CD14-positive monocyte (primary cell): Measurements from ENCODE around the gene EML6. TPM values are rescaled to one million over a fixed set of nuclear protein-coding genes. Genes with fewer than 3 reads are reported as not detected.

Experiments used
- DNase-seq, 3 donors: peaks; one replicate each; pipeline ENCODE4 v3.0.0-alpha.2; 2011 to 2022
- H2AFZ ChIP-seq: 2 replicates; pipeline ENCODE4 v1.6.0; 2012; ENCODE audit warnings: mild to moderate bottlenecking, low read depth, low read length, inconsistent platforms; ENCODE audit not compliant: insufficient read depth, poor library complexity, severe bottlenecking
- H3K27ac ChIP-seq, 2 donors: 1 replicate in 1 of 2; 2 replicates in 1 of 2; pipeline ENCODE4 v1.5.1; 2012 to 2013; ENCODE audit warnings: low read length in 2 of 2, control low read depth in 1 of 2, inconsistent platforms in 1 of 2, low read depth in 1 of 2, mild to moderate bottlenecking in 1 of 2
- H3K27me3 ChIP-seq, 2 donors: one replicate each; pipeline versions ENCODE4 v1.6.0 to v1.6.1; 2011 to 2013; ENCODE audit warnings: low read length in 2 of 2; ENCODE audit not compliant: control insufficient read depth in 2 of 2, insufficient read depth in 2 of 2
- H3K36me3 ChIP-seq, 2 donors: replicated peaks in 1 of 2; 1 replicate in 1 of 2; 2 replicates in 1 of 2; pipeline versions ENCODE4 v1.5.1 to v1.6.1; 2012 to 2013; ENCODE audit warnings: low read length in 2 of 2, control low read depth in 1 of 2, inconsistent platforms in 1 of 2, mild to moderate bottlenecking in 1 of 2; ENCODE audit not compliant: insufficient read depth in 2 of 2, control insufficient read depth in 1 of 2
- H3K4me1 ChIP-seq, 2 donors: 1 replicate in 1 of 2; 2 replicates in 1 of 2; pipeline versions ENCODE4 v1.5.1 to v1.6.1; 2012 to 2013; ENCODE audit warnings: low read length in 2 of 2, control low read depth in 1 of 2, inconsistent platforms in 1 of 2, mild to moderate bottlenecking in 1 of 2, moderate library complexity in 1 of 2; ENCODE audit not compliant: insufficient read depth in 2 of 2, control insufficient read depth in 1 of 2
- H3K4me2 ChIP-seq: replicated peaks from 2 replicates; pipeline ENCODE3; 2012; ENCODE audit warnings: low read length, moderate library complexity, mild to moderate bottlenecking; ENCODE audit not compliant: poor library complexity, severe bottlenecking; ENCODE audit errors: extremely low read depth
- H3K4me3 ChIP-seq, 3 experiments: fragments of 200-600 bp in 1 of 3; sonication (generic) in 1 of 3; replicated peaks in 1 of 3; 1 replicate in 2 of 3; 2 replicates in 1 of 3; pipeline ENCODE4 v1.5.1; 2011 to 2013; ENCODE audit warnings: low read length in 3 of 3, mild to moderate bottlenecking in 3 of 3, control low read depth in 2 of 3, low read depth in 2 of 3, inconsistent platforms in 1 of 3, moderate library complexity in 1 of 3
- H3K79me2 ChIP-seq: 2 replicates; pipeline ENCODE4 v1.6.0; 2012; ENCODE audit warnings: mild to moderate bottlenecking, control low read depth, inconsistent platforms, low read length, moderate library complexity; ENCODE audit not compliant: insufficient read depth
- H3K9ac ChIP-seq: 2 replicates; pipeline ENCODE4 v1.6.0; 2017; ENCODE audit warnings: low read length, mild to moderate bottlenecking; ENCODE audit not compliant: insufficient read depth, poor library complexity, severe bottlenecking
- H3K9me3 ChIP-seq, 2 donors: replicated peaks in 1 of 2; 1 replicate in 1 of 2; 2 replicates in 1 of 2; pipeline versions ENCODE4 v1.5.1 to v1.6.1; 2012 to 2013; ENCODE audit warnings: low read length in 2 of 2, control low read depth in 1 of 2; ENCODE audit not compliant: control insufficient read depth in 1 of 2, insufficient read depth in 1 of 2
- H4K20me1 ChIP-seq: 2 replicates; pipeline ENCODE4 v1.6.0; 2012; ENCODE audit warnings: mild to moderate bottlenecking, low read length, control low read depth, moderate library complexity; ENCODE audit not compliant: insufficient read depth
- H3K27ac Mint-ChIP-seq, 7 donors: one replicate each; pipeline ENCODE4 v1.8.0; 2020; ENCODE audit warnings: mild to moderate bottlenecking in 7 of 7, mixed read lengths in 7 of 7, moderate library complexity in 6 of 7, inconsistent platforms in 2 of 7
- H3K27me3 Mint-ChIP-seq, 3 donors: one replicate each; pipeline ENCODE4 v1.8.0; 2021 to 2022; ENCODE audit warnings: low read depth in 3 of 3, mild to moderate bottlenecking in 3 of 3, mixed read lengths in 3 of 3, moderate library complexity in 3 of 3, inconsistent platforms in 1 of 3
- H3K36me3 Mint-ChIP-seq, 2 donors: one replicate each; pipeline ENCODE4 v1.8.0; 2020; ENCODE audit warnings: mixed read lengths in 2 of 2, inconsistent platforms in 1 of 2, mild to moderate bottlenecking in 1 of 2
- H3K4me1 Mint-ChIP-seq: one replicate; pipeline ENCODE4 v1.8.0; 2020; ENCODE audit warnings: mild to moderate bottlenecking, mixed read lengths
- H3K4me3 Mint-ChIP-seq, 2 donors: one replicate each; pipeline ENCODE4 v1.8.0; 2020; ENCODE audit warnings: mild to moderate bottlenecking in 2 of 2, mixed read lengths in 2 of 2, moderate library complexity in 1 of 2
- H3K9me3 Mint-ChIP-seq, 7 donors: one replicate each; pipeline ENCODE4 v1.8.0; 2020 to 2022; ENCODE audit warnings: mixed read lengths in 7 of 7, mild to moderate bottlenecking in 6 of 7, moderate library complexity in 6 of 7, inconsistent platforms in 2 of 7
- WGBS: methylation state at CpG from one replicate; pipeline ENCODE4 v1.1.5; 2013; ENCODE audit warnings: missing lambda C conversion rate; ENCODE audit not compliant: insufficient coverage; 5-methylcytosine and 5-hydroxymethylcytosine counted together
- intact Hi-C, 2 donors: fragments of 100-400 bp; cut with micrococcal nuclease; formaldehyde crosslinking; loops; one replicate each; pipeline versions ENCODE4 v1.15.0 to v1.15.1; 2023
- polyA plus RNA-seq, 3 donors: library from polyadenylated mRNA; depleted of rRNA in 1 of 3; unstranded in 2 of 3; stranded (reverse) in 1 of 3; fragments of 300-500 nt in 2 of 3; fragments of >200 nt in 1 of 3; fragmentation: Illumina TruSeq in 2 of 3; gene quantifications; 1 replicate in 2 of 3; 2 replicates in 1 of 3; pipeline ENCODE4 v1.2.3, GENCODE V29; 2012 to 2021
- TF ChIP-seq, protein P1 (sequence below): fragments of 200-600 bp; IDR thresholded peaks from one replicate; pipeline ENCODE4 v1.8.0; 2022; ENCODE audit warnings: antibody characterized with exemption, mild to moderate bottlenecking

Gene EML6
- polyA plus RNA-seq, 3 donors: 0.79 TPM; not detected in 2

DNA sequence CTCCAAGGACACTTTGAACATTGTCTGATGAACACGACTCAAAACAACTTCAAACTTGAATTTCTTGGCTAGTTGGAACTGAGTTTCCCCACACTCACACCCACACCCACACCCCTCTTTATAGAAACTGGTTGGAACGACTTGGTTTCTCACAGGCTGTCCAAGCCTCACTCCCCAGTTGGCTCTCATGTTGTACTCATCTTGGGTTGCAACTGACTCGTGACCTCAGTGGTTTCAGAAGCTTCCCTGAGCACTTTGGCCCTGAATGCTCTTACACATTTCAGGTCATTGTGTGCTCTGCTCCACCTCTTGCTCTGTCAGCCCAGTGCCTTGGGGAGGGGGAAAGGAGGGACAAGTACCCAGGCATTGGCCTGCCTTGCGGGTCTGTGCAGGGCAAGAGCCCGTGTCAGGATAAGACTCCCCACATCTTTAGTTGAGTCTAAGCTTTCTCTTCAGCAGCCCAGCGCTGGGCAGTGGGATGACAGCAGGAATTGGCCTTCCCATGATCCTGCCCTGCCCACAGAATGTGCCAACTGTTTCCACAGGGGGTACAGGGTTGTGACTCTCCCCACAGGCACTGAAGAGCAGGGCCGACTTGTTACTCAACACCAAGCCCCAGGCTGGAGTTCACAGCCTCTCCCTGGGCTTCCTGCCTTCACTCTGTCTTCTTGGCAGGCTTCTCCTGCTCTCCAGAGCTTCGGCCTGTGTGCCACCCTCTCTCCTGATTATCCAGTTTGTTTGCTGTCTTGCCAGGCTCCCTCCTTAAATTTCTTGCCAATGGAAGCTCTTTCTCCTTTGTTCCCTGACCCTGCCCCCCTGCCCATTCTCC lies 222.1 kb downstream of the EML6 start:
- Histone ChIP-seq H3K4me1 (no peaks in the 10 kb centered on the region), H3K9ac (no peak overlapping the region), H2AFZ (no peak overlapping the region), H3K9me3 (no peaks in the 10 kb centered on the region), H3K79me2 (no peaks in the 10 kb centered on the region), H4K20me1 (no peaks in the 10 kb centered on the region), H3K36me3 (no peaks in the 10 kb centered on the region), H3K4me2 (no peak overlapping the region), H3K4me3 (no peak overlapping the region), H3K27me3 (no peaks in the 10 kb centered on the region), H3K27ac (no peak overlapping the region)
- Mint-ChIP-seq H3K9me3 (peaks cover 0 to 6% (median 0%) of the 10 kb centered on the region in 7 donors), H3K27ac (peak overlapping the region in 1 of 7 donors; percentile 31), H3K4me3 (no peak overlapping the region), H3K27me3 (peaks cover 0 to 2% (median 0%) of the 10 kb centered on the region in 3 donors), H3K4me1 (no peaks in the 10 kb centered on the region), H3K36me3 (no peaks in the 10 kb centered on the region)
- TF ChIP-seq, protein P1, sequence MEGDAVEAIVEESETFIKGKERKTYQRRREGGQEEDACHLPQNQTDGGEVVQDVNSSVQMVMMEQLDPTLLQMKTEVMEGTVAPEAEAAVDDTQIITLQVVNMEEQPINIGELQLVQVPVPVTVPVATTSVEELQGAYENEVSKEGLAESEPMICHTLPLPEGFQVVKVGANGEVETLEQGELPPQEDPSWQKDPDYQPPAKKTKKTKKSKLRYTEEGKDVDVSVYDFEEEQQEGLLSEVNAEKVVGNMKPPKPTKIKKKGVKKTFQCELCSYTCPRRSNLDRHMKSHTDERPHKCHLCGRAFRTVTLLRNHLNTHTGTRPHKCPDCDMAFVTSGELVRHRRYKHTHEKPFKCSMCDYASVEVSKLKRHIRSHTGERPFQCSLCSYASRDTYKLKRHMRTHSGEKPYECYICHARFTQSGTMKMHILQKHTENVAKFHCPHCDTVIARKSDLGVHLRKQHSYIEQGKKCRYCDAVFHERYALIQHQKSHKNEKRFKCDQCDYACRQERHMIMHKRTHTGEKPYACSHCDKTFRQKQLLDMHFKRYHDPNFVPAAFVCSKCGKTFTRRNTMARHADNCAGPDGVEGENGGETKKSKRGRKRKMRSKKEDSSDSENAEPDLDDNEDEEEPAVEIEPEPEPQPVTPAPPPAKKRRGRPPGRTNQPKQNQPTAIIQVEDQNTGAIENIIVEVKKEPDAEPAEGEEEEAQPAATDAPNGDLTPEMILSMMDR: no peak
- intact Hi-C loops: no loop called here
- DNase-seq: no peak
- 64% methylated on average over 6 of the region's 8 CpGs for WGBS

DNA sequence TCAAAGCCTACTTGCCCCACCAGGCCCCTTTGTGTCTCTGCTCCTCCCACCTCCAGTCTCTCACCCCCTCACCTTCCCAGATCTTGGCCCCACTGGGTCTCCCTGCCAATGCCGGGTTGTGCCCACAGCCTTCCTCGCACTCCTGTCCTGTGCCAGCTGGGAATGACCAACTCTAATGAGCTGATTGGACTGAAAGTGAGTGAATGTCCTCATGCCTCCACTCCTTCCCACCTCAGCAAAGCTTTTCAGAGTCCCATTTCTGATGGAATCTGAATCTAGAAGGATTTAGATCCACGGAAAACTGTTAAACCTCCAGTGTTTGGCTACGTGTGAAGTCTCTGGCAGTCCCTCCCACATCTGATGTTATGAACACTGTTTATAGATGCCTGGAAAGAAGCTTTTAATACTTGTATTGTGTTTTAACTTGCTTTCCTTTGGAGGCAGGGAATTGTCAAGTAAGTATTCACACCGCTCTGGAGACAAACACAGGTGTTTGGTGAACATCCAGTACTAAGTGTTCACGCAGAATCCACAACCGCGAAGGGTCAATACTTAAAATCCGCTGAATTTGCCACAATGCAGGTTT lies 222.9 kb downstream of the EML6 start:
- Histone ChIP-seq H3K9ac (no peak overlapping the region), H3K4me3 (no peak overlapping the region), H3K4me2 (no peak overlapping the region), H3K27ac (no peak overlapping the region), H2AFZ (no peak overlapping the region), H3K36me3 (no peaks in the 10 kb centered on the region), H3K27me3 (no peaks in the 10 kb centered on the region), H3K9me3 (no peaks in the 10 kb centered on the region), H3K79me2 (no peaks in the 10 kb centered on the region), H4K20me1 (no peaks in the 10 kb centered on the region), H3K4me1 (no peaks in the 10 kb centered on the region)
- Mint-ChIP-seq H3K36me3 (no peaks in the 10 kb centered on the region), H3K4me1 (no peaks in the 10 kb centered on the region), H3K27ac (peak overlapping the region in 1 of 7 donors; percentile 73), H3K4me3 (no peak overlapping the region), H3K27me3 (peaks cover 0 to 4% (median 0%) of the 10 kb centered on the region in 3 donors), H3K9me3 (peaks cover 0 to 4% (median 0%) of the 10 kb centered on the region in 7 donors)
- TF ChIP-seq, protein P1: no peak
- WGBS: 78% methylated on average over 3 of the region's 9 CpGs
- intact Hi-C loops: no loop called here
- no peak for DNase-seq
